ENCODE data around the gene SMG9. TPM values are rescaled to one million over a fixed set of nuclear protein-coding genes. Genes with fewer than 3 reads are reported as not detected.

SMG9 gene
- total RNA-seq, 1 donor from 2014 or later, result 35.0 TPM

DNA sequence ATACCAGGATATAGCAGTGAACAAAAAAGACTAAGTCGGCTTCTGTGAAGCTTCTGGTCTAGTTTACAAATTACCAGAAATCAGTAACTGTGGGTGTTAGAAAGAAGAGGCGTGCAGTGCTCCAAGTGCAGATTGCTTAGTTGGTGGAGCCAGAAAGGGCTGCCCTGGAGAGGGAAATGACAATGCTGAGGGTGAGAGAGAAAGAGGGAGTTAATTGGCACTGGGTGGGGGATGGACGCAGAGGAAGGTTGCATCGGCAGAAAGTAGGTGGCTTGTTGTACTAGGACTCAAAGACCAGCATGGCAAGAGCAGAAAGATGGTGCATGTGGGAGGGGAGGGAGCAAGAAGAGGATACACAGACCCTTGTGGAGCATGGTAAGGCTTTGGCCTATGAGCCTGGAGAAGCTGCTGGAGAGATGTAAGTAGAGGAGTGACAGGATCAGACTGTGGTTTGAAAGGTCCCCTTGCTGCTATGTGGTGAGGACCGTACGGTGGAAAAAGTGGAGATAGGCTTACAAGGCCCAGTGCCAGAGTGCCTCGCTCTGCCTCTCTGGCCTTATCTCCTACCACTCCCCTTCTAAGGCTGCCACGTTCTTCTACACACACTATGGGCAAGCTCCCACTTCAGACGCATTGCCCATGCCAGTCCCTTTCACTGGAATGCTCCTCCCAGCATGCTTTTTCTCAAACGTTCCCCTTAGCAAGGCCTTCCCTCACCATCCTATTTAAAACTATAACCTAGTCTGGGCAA lies 13.5 kb downstream of the SMG9 start:
- Mint-ChIP-seq H3K36me3 (ENCODE audit: low read depth, unreplicated experiment) (peaks cover 26% of the 10 kb centered on the region), H3K9me3 (ENCODE audit: unreplicated experiment) (no peaks in the 10 kb centered on the region), H3K4me1 (ENCODE audit: low read depth, unreplicated experiment) (peaks cover 19% of the 10 kb centered on the region), H3K4me3 (ENCODE audit: unreplicated experiment) (no peak overlapping the region), H3K27ac (ENCODE audit: unreplicated experiment) (no peak overlapping the region), H3K27me3 (ENCODE audit: low read depth, unreplicated experiment) (no peaks in the 10 kb centered on the region)
- Histone ChIP-seq H3K4me1 (ENCODE audit: insufficient read depth, low read length) (peaks cover 9% of the 10 kb centered on the region), H3K4me3 (ENCODE audit: insufficient read depth, low read depth, low read length) (no peak overlapping the region), H3K79me2 (ENCODE audit: insufficient read depth, low read length) (no peaks in the 10 kb centered on the region), H3K4me2 (ENCODE audit: low read length) (no peak overlapping the region), H3K9me3 (ENCODE audit: insufficient read depth, low read depth, low read length) (no peaks in the 10 kb centered on the region), H4K20me1 (ENCODE audit: insufficient read depth, low read length) (peaks cover 3% of the 10 kb centered on the region), H3K36me3 (ENCODE audit: insufficient read depth, low read length) (peaks cover 49% of the 10 kb centered on the region), H2AFZ (ENCODE audit: low read depth, low read length) (no peak overlapping the region), H3K27me3 (ENCODE audit: insufficient read depth, low read length) (no peaks in the 10 kb centered on the region), H3K27ac (ENCODE audit: low read depth, low read length) (no peak overlapping the region), H3K9ac (ENCODE audit: low read length) (no peak overlapping the region)
- TF ChIP-seq, protein P1, sequence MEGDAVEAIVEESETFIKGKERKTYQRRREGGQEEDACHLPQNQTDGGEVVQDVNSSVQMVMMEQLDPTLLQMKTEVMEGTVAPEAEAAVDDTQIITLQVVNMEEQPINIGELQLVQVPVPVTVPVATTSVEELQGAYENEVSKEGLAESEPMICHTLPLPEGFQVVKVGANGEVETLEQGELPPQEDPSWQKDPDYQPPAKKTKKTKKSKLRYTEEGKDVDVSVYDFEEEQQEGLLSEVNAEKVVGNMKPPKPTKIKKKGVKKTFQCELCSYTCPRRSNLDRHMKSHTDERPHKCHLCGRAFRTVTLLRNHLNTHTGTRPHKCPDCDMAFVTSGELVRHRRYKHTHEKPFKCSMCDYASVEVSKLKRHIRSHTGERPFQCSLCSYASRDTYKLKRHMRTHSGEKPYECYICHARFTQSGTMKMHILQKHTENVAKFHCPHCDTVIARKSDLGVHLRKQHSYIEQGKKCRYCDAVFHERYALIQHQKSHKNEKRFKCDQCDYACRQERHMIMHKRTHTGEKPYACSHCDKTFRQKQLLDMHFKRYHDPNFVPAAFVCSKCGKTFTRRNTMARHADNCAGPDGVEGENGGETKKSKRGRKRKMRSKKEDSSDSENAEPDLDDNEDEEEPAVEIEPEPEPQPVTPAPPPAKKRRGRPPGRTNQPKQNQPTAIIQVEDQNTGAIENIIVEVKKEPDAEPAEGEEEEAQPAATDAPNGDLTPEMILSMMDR (IDR thresholded peaks at IDR 0.05; ENCODE audit: insufficient read depth, low read depth, low read length), result no peak
- no peak for TF ChIP-seq EZH2 (IDR thresholded peaks at IDR 0.05; ENCODE audit: insufficient read depth, low read length)
- FAIRE-seq (no peak), DNase-seq (ENCODE audit: low read depth) (no peak)

DNA sequence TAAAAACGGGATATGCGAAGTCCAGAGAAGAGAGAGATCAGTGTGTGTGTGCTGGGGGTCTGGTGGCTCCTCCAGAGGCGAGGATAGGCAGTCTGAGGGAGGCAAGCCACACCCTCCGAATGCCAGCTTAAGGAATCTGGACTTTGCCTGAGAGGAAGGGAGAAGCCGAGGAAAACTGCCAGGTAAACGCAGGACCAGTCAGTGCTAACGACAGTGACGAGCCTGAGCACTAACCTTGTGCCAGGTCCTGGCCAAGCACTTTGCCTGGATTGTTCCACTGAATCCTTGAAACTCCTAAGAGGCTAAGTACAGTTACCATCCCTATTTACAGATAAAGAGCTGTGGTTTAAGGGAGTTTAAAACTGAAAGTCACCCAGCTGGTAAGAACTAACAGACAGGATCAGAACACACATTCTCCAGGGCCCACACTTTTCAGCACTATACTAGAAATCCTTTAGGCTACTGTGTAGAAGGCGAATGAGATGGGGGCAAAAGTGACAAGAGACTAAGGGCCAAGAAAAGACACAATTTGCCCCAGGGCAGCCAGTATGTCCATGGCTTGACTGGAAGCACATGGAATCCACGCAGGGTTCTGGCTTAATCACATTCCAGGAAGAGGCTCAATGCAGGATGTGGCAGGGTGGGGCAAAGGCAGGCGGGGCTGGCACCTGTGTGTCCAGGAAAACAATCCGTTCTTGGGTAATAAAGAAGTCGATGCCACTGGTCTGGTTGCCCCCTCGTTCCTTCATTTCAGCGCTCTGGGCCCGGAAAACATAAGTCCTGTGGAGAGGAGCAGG lies 15.1 kb downstream of the SMG9 start:
- FAIRE-seq (no peak), DNase-seq (ENCODE audit: low read depth) (no peak)
- Mint-ChIP-seq H3K27ac (ENCODE audit: unreplicated experiment) (peak overlapping the region; percentile 15), H3K9me3 (ENCODE audit: unreplicated experiment) (no peaks in the 10 kb centered on the region), H3K36me3 (ENCODE audit: low read depth, unreplicated experiment) (peaks cover 21% of the 10 kb centered on the region), H3K4me3 (ENCODE audit: unreplicated experiment) (no peak overlapping the region), H3K4me1 (ENCODE audit: low read depth, unreplicated experiment) (peaks cover 20% of the 10 kb centered on the region), H3K27me3 (ENCODE audit: low read depth, unreplicated experiment) (no peaks in the 10 kb centered on the region)
- H3K27ac ChIP-seq (ENCODE audit: low read depth, low read length), result no peak overlapping the region
- H3K4me1 ChIP-seq (ENCODE audit: insufficient read depth, low read length), result peaks cover 9% of the 10 kb centered on the region
- TF ChIP-seq EZH2 (IDR thresholded peaks at IDR 0.05; ENCODE audit: insufficient read depth, low read length), result no peak
- TF ChIP-seq, protein P1 (IDR thresholded peaks at IDR 0.05; ENCODE audit: insufficient read depth, low read depth, low read length), result no peak
- H3K4me3 ChIP-seq (ENCODE audit: insufficient read depth, low read depth, low read length), result no peak overlapping the region
- no peak overlapping the region for H2AFZ ChIP-seq (ENCODE audit: low read depth, low read length)
- peaks cover 55% of the 10 kb centered on the region for H3K36me3 ChIP-seq (ENCODE audit: insufficient read depth, low read length)
- no peak overlapping the region for H3K4me2 ChIP-seq (ENCODE audit: low read length)
- no peaks in the 10 kb centered on the region for H3K27me3 ChIP-seq (ENCODE audit: insufficient read depth, low read length)
- peaks cover 3% of the 10 kb centered on the region for H4K20me1 ChIP-seq (ENCODE audit: insufficient read depth, low read length)
- no peaks in the 10 kb centered on the region for H3K9me3 ChIP-seq (ENCODE audit: insufficient read depth, low read depth, low read length)
- no peak overlapping the region for H3K9ac ChIP-seq (ENCODE audit: low read length)
- H3K79me2 ChIP-seq (ENCODE audit: insufficient read depth, low read length), result no peaks in the 10 kb centered on the region

Measured in astrocyte (in vitro differentiated cells and primary cell).